Stimulated activated naive B cell treated with anti-CD40 and anti-IgM and Interleukin-4, amounts not matched to agents 10 μg/mL and 1 μg/mL and 100 μg/mL, for 72 hours (primary cell): ENCODE measurements around the gene STT3A.

Experiments
- ATAC-seq, 2 donors: fragments of 150-1000 bp; cut with Tn5 transposase; replicated peaks; 2 replicates each; pipeline ENCODE4 v1.10.0; 2021; ENCODE audit warnings: moderate library complexity in 1 of 2
- DNase-seq: peaks from one replicate; pipeline ENCODE4 v3.0.0; 2021
- H3K27ac Mint-ChIP-seq: one replicate; pipeline ENCODE4 v1.8.0; 2022; ENCODE audit warnings: mild to moderate bottlenecking, mixed read lengths
- H3K27me3 Mint-ChIP-seq, 2 donors: one replicate each; pipeline ENCODE4 v1.8.0; 2022; ENCODE audit warnings: mixed read lengths in 2 of 2
- H3K36me3 Mint-ChIP-seq, 2 donors: one replicate each; pipeline ENCODE4 v1.8.0; 2022; ENCODE audit warnings: mixed read lengths in 2 of 2, mild to moderate bottlenecking in 1 of 2
- H3K4me1 Mint-ChIP-seq, 2 donors: one replicate each; pipeline ENCODE4 v1.8.0; 2022; ENCODE audit warnings: mixed read lengths in 2 of 2, mild to moderate bottlenecking in 1 of 2
- H3K4me3 Mint-ChIP-seq, 2 donors: one replicate each; pipeline ENCODE4 v1.8.0; 2022; ENCODE audit warnings: mild to moderate bottlenecking in 2 of 2, mixed read lengths in 2 of 2, moderate library complexity in 1 of 2
- H3K9me3 Mint-ChIP-seq, 2 donors: one replicate each; pipeline ENCODE4 v1.8.0; 2022; ENCODE audit warnings: mixed read lengths in 2 of 2, mild to moderate bottlenecking in 1 of 2

STT3A gene

GRCh38 chr11:125605417-125605816, 12.8 kb downstream of the STT3A start:
- peaks cover 2 to 8% of the 10 kb centered on the region in 2 donors for H3K4me1 Mint-ChIP-seq
- no peaks in the 10 kb centered on the region for H3K27me3 Mint-ChIP-seq
- ATAC-seq, result no peak
- no peak for DNase-seq
- H3K9me3 Mint-ChIP-seq, result no peaks in the 10 kb centered on the region
- no peak overlapping the region for H3K27ac Mint-ChIP-seq
- peaks cover 47 to 48% of the 10 kb centered on the region in 2 donors for H3K36me3 Mint-ChIP-seq
- no peak overlapping the region for H3K4me3 Mint-ChIP-seq

DNA sequence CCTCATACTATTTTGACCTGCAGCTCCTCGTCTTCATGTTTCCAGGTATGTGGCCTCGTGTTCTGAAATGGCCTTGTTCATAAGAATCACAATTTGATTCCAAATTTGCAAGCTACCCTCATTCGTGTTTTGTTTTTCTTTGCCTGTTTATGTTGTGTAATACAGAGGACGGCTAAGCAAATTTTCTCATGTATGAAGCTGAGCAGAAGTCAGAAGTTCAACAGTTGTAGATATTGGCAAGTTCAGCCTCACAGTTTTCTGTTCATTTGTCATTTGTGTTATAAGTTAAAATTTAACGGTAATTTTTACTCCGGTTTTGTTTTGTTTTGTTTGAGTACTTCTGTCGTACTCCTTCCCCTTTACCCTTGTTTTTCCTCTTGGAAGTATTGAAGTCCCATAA, 16.9 kb downstream of the STT3A start:
- no peak overlapping the region for H3K4me3 Mint-ChIP-seq
- H3K9me3 Mint-ChIP-seq, result no peaks in the 10 kb centered on the region
- ATAC-seq (no peak), DNase-seq (no peak)
- no peaks in the 10 kb centered on the region for H3K27me3 Mint-ChIP-seq
- H3K27ac Mint-ChIP-seq, result no peak overlapping the region
- H3K4me1 Mint-ChIP-seq, result peaks cover 0 to 1% of the 10 kb centered on the region in 2 donors
- H3K36me3 Mint-ChIP-seq, result peaks cover 53 to 55% of the 10 kb centered on the region in 2 donors

- Mint-ChIP-seq H3K36me3 (peaks cover 24 to 38% of the 10 kb centered on the region in 2 donors), H3K4me1 (no peaks in the 10 kb centered on the region), H3K27ac (no peak overlapping the region), H3K4me3 (no peak overlapping the region), H3K27me3 (no peaks in the 10 kb centered on the region), H3K9me3 (no peaks in the 10 kb centered on the region)
- ATAC-seq, result no peak
- DNase-seq, result no peak
Observed at GRCh38 chr11:125618383-125618782, 25.7 kb downstream of the STT3A start.

GRCh38 chr11:125621995-125622394, 29.3 kb downstream of the STT3A start:
- no peak overlapping the region for H3K4me3 Mint-ChIP-seq
- DNase-seq (no peak), ATAC-seq (no peak)
- H3K27me3 Mint-ChIP-seq, result no peaks in the 10 kb centered on the region
- no peaks in the 10 kb centered on the region for H3K9me3 Mint-ChIP-seq
- no peak overlapping the region for H3K27ac Mint-ChIP-seq
- H3K36me3 Mint-ChIP-seq, result peaks cover 13 to 33% of the 10 kb centered on the region in 2 donors
- peaks cover 11 to 25% of the 10 kb centered on the region in 2 donors for H3K4me1 Mint-ChIP-seq

GRCh38 chr11:125623064-125623463, 30.4 kb downstream of the STT3A start:
- no peak overlapping the region for H3K27ac Mint-ChIP-seq
- no peak overlapping the region for H3K4me3 Mint-ChIP-seq
- no peak for ATAC-seq

DNA sequence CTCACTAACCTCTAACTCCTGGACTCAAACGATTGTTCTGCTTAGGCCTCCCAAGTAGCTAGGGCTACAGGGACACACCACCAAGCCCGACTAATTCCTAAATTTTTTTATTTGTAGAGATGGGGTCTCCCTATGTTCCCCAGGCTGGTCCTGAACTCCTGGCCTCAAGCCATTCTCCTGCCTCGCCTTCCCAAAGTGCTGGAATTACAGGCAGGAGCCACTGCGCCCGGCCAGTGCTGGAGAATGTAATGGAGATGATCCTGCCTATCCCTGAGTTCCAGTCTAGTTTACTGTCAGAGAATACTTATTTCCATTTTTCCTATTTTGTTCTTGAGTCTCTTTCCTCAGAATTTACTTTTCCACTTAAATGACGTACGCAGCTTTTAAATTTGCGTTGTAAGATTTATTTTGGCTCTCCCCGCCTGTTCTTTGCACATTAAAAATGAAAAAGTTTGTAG, 32.1 kb downstream of the STT3A start, which contains the start of gene CHEK1:
Gene CHEK1 (plus strand): TSS at position 408 of the 458 bp plus-strand sequence. CDS start 1,606 bp downstream, outside the sequence.
- Mint-ChIP-seq H3K36me3 (peaks cover 11 to 39% of the 10 kb centered on the region in 2 donors), H3K4me3 (peak within 1 kb of the TSS; percentile 87 to 90), H3K9me3 (no peaks in the 10 kb centered on the region), H3K27ac (peak within 1 kb of the TSS; percentile 96), H3K4me1 (peaks cover 13 to 31% of the 10 kb centered on the region in 2 donors), H3K27me3 (no peaks in the 10 kb centered on the region)
- DNase-seq (no peak), ATAC-seq (no peak)

More at GRCh38 chr11:125623064-125623463, 30.4 kb downstream of the STT3A start:
- H3K27me3 Mint-ChIP-seq, result no peaks in the 10 kb centered on the region
- peaks cover 13 to 31% of the 10 kb centered on the region in 2 donors for H3K4me1 Mint-ChIP-seq
- H3K36me3 Mint-ChIP-seq, result peaks cover 17 to 40% of the 10 kb centered on the region in 2 donors
- DNase-seq, result no peak
- no peaks in the 10 kb centered on the region for H3K9me3 Mint-ChIP-seq

GRCh38 chr11:125625225-125625629, 32.6 kb downstream of the STT3A start:
- Mint-ChIP-seq H3K36me3 (peaks cover 10 to 37% of the 10 kb centered on the region in 2 donors), H3K27ac (peak overlapping the region; percentile 96), H3K27me3 (no peaks in the 10 kb centered on the region), H3K9me3 (no peaks in the 10 kb centered on the region), H3K4me3 (peak overlapping the region; percentile 87 to 90), H3K4me1 (peaks cover 13 to 31% of the 10 kb centered on the region in 2 donors)
- ATAC-seq (no peak), DNase-seq (no peak)

DNA sequence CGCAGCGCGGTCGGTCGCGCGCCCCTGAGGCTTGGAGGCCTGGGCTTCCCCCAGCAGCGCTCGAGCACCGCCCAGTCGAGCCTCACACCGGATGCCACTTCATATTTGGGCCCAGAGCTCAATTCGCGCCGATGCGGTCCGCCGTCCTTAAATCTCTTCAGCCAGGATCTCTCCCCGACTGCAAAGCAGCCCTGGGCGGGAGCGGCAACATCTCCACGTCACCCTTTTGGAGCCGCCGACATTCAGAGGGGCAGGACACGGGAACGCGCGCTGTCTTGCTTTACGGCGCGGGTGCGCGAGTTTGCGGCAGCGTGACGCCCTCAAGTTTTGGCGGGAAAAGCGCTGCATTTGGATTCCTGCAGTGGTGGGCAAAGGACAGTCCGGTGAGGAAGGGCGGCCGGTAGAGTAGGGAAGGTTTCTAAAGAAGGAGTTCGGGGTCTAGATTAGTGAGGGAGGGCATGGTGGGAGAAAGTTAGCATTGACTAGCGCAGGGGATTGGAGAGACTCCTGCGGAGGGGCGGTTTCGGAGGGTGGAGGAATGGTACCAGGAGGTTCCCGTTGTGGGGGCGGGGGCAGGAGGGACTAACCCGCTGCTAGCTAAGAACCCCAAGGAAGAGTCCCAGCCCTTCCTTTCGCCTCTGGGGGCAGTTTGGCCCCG, 33.1 kb downstream of the STT3A start:
- DNase-seq, result peak; percentile 86
- peak overlapping the region; percentile 96 for H3K27ac Mint-ChIP-seq
- no peaks in the 10 kb centered on the region for H3K27me3 Mint-ChIP-seq
- no peaks in the 10 kb centered on the region for H3K9me3 Mint-ChIP-seq
- H3K4me3 Mint-ChIP-seq, result peak overlapping the region; percentile 87 to 90
- peak; percentile 90 to 94 for ATAC-seq
- peaks cover 11 to 37% of the 10 kb centered on the region in 2 donors for H3K36me3 Mint-ChIP-seq
- peaks cover 13 to 31% of the 10 kb centered on the region in 2 donors for H3K4me1 Mint-ChIP-seq

DNA sequence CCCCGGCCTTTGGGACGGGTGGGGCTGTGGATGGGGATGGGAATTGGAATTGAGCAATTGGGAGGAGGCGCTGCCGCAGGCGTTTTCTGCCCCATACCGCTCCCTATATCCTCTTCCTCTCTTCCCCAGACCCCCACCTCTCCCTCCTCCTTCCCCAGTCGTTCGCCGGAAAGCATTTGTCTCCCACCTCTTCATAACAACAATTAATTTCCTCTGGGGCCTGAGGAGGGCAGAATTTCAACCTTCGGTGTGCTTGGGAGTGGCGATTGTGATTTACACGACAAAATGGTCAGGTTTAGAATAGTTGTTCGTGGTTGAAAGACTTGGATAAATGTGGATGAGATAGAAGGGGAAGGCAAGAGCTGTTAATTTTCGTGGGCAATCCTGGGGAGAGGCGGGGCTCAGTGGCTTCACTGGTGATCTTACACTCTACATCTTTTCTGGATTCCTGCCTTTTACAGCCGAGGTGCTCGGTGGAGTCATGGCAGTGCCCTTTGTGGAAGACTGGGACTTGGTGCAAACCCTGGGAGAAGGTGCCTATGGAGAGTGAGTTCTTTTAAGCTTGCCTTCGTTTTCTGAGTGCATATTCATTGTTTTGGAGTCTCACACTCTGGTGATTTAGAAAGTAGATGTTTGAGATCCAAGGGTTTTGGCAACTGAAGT, 33.8 kb downstream of the STT3A start:
- DNase-seq, result no peak
- peak; percentile 41 to 55 for ATAC-seq
- Mint-ChIP-seq H3K27me3 (no peaks in the 10 kb centered on the region), H3K4me1 (peaks cover 13 to 31% of the 10 kb centered on the region in 2 donors), H3K4me3 (peak overlapping the region; percentile 87 to 90), H3K36me3 (peaks cover 13 to 35% of the 10 kb centered on the region in 2 donors), H3K27ac (peak overlapping the region; percentile 37), H3K9me3 (no peaks in the 10 kb centered on the region)

DNA sequence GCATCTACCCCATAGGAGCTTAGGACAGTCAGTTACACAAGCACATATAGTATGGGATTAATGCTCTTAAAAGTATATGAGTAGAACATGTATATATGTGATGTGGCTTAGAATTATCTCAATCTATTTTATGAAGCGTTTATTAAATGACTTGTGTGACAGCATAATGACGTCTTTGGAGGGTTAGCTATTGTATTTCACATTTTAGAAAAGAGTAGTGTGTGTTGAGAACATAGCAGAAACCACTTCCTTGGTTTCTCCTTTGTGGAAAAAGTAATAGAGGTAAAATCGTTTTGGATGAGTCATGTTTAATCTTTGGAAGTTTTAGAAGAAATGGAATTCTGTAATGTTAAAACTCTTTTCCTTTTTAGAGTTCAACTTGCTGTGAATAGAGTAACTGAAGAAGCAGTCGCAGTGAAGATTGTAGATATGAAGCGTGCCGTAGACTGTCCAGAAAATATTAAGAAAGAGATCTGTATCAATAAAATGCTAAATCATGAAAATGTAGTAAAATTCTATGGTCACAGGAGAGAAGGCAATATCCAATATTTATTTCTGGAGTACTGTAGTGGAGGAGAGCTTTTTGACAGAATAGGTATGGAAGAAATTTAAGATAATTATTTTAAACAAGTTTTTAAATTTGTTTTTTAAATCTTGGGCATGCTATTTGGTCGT, 34.7 kb downstream of the STT3A start:
- ATAC-seq, result no peak
- peaks cover 13 to 33% of the 10 kb centered on the region in 2 donors for H3K36me3 Mint-ChIP-seq
- no peak overlapping the region for H3K27ac Mint-ChIP-seq
- H3K9me3 Mint-ChIP-seq, result no peaks in the 10 kb centered on the region
- peaks cover 13 to 31% of the 10 kb centered on the region in 2 donors for H3K4me1 Mint-ChIP-seq
- H3K4me3 Mint-ChIP-seq, result peak overlapping the region; percentile 87 to 90
- no peaks in the 10 kb centered on the region for H3K27me3 Mint-ChIP-seq
- no peak for DNase-seq

DNA sequence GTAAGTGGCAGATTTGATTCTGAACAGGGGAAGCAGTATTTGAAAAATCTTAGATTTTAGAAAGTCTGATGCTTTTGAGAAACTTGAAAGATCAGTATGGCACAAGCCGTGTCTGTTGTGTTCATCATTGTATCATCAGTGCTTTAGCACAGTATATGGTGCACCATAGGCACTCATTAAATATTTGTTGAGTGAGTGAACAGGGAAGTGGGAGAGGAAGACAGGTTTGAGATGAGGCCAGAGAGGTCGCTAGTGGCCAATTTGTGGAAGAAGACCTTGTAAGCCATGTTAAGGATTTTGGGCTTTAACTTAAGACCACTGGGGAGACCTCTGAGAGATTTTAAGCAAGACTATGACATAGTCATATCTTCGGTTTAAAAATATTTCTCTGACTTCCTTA, 45.2 kb downstream of the STT3A start:
- no peak for DNase-seq
- H3K9me3 Mint-ChIP-seq, result no peaks in the 10 kb centered on the region
- H3K36me3 Mint-ChIP-seq, result peaks cover 42 to 54% of the 10 kb centered on the region in 2 donors
- no peak for ATAC-seq
- no peaks in the 10 kb centered on the region for H3K27me3 Mint-ChIP-seq
- H3K4me1 Mint-ChIP-seq, result no peaks in the 10 kb centered on the region
- H3K4me3 Mint-ChIP-seq, result no peak overlapping the region
- H3K27ac Mint-ChIP-seq, result no peak overlapping the region

DNA sequence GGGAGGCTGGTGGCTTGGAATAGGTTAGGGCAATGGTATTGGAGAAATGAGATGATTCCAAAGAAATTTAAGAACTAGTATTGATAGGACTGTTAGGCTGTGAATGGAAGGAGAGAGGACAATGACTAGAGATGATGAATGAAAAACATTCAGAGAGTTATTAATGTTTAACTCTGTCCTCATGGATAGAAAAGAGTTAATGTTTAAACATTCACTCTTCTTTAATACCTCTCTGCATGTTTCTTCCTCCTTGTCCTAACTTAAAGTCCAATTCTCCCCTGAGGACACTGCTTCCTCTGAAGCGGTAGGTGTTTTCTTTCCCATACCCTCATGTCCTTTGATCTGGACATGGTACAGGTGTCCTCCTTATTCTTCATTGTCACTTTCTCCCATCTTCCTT, 45.7 kb downstream of the STT3A start:
- ATAC-seq (no peak), DNase-seq (no peak)
- H3K27ac Mint-ChIP-seq, result no peak overlapping the region
- H3K4me1 Mint-ChIP-seq, result no peaks in the 10 kb centered on the region
- no peaks in the 10 kb centered on the region for H3K27me3 Mint-ChIP-seq
- H3K36me3 Mint-ChIP-seq, result peaks cover 42 to 54% of the 10 kb centered on the region in 2 donors
- H3K4me3 Mint-ChIP-seq, result no peak overlapping the region
- H3K9me3 Mint-ChIP-seq, result no peaks in the 10 kb centered on the region

GRCh38 chr11:125645871-125646270, 53.2 kb downstream of the STT3A start:
- H3K27ac Mint-ChIP-seq, result no peak overlapping the region
- H3K4me1 Mint-ChIP-seq, result no peaks in the 10 kb centered on the region
- no peaks in the 10 kb centered on the region for H3K27me3 Mint-ChIP-seq
- H3K36me3 Mint-ChIP-seq, result peaks cover 47 to 52% of the 10 kb centered on the region in 2 donors
- ATAC-seq (no peak), DNase-seq (no peak)
- H3K4me3 Mint-ChIP-seq, result no peak overlapping the region
- peaks cover 0 to 4% of the 10 kb centered on the region in 2 donors for H3K9me3 Mint-ChIP-seq

DNA sequence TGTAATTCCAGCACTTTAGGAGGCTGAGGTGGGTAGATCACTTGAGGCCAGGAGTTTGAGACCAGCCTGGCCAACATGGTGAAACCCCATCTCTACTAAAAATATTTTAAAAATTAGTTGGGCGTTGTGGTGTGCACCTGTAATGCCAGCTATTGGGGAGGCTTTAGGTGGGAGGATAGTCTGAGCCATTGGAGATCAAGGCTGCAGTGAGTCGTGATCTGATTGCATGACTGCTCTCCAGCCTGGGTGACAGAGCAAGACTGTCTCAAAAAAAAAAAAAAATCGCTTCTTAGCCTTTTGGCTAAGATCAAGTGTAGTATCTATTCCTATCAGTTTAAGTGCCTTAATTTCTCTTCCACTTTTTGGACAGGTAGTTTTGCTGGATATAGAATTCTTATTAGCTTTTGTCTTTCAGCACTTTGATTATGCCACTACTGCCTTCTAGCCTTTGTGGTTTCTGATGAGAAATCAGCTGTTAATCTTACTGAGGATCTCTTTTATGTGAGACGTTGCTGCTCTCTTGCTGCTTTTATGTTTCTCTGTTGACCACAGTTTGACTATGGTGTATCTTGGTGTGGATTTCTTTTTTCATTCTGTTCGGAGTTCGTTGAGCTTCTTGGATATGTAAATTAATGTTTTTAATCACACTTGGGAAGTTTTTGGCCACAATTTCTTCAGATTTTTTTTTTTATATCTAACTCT, 57.0 kb downstream of the STT3A start:
- no peaks in the 10 kb centered on the region for H3K27me3 Mint-ChIP-seq
- no peak overlapping the region for H3K27ac Mint-ChIP-seq
- H3K4me1 Mint-ChIP-seq, result no peaks in the 10 kb centered on the region
- peaks cover 0 to 4% of the 10 kb centered on the region in 2 donors for H3K9me3 Mint-ChIP-seq
- DNase-seq (no peak), ATAC-seq (no peak)
- H3K36me3 Mint-ChIP-seq, result peaks cover 45 to 52% of the 10 kb centered on the region in 2 donors
- no peak overlapping the region for H3K4me3 Mint-ChIP-seq
